Daoy (cell line): Measurements from ENCODE around the gene TRIM4. TPM values are rescaled to one million over a fixed set of nuclear protein-coding genes. Genes with fewer than 3 reads are reported as not detected.
"Not testable (repeated sequence)": the region's sequence is repeated elsewhere in the genome, so short reads cannot be mapped to it uniquely, and the experiment has no call there.

Experiments
- DNase-seq: peaks from one replicate; pipeline ENCODE4 v3.0.0-alpha.2; 2015; ENCODE audit warnings: low read depth
- total RNA-seq: library from RNA; depleted of rRNA; stranded (reverse); fragments of >200 nt; shearing (Covaris generic); gene quantifications from 2 replicates; pipeline ENCODE4 v1.2.3, GENCODE V29; 2014

TRIM4 gene
- total RNA-seq, 1 experiment from 2014 or later = 24.6 TPM

- DNase-seq = no peak
Measured at GRCh38 chr7:99920149-99920548, 819 bp upstream of the TRIM4 start.

GRCh38 chr7:99919814-99920112 lies 433 bp upstream of the TRIM4 start:
- DNase-seq = no peak

- no peak for DNase-seq
Measured at GRCh38 chr7:99910976-99911375, 8.4 kb downstream of the TRIM4 start.

GRCh38 chr7:99901581-99901980 lies 17.7 kb downstream of the TRIM4 start:
- DNase-seq = no peak

- DNase-seq = no peak
Measured at GRCh38 chr7:99899830-99900519, 19.4 kb downstream of the TRIM4 start.

GRCh38 chr7:99898836-99899235 lies 20.5 kb downstream of the TRIM4 start:
- no peak for DNase-seq

GRCh38 chr7:99898023-99898357 lies 21.3 kb downstream of the TRIM4 start:
- DNase-seq = no peak

GRCh38 chr7:99897322-99898022 lies 21.9 kb downstream of the TRIM4 start:
- no peak for DNase-seq

GRCh38 chr7:99894738-99895137 lies 24.6 kb downstream of the TRIM4 start:
- no peak for DNase-seq

GRCh38 chr7:99893280-99893679 lies 26.1 kb downstream of the TRIM4 start:
- DNase-seq = no peak

- not testable (repeated sequence) for DNase-seq
Measured at GRCh38 chr7:99890348-99890747, 29.0 kb downstream of the TRIM4 start.

GRCh38 chr7:99888366-99888765 lies 31.0 kb downstream of the TRIM4 start:
- not testable (repeated sequence) for DNase-seq

GRCh38 chr7:99881370-99881769 lies 38.0 kb downstream of the TRIM4 start:
- DNase-seq = no peak

GRCh38 chr7:99876933-99877332 lies 42.4 kb downstream of the TRIM4 start, which contains the start of gene OR2AE1:
Gene OR2AE1 (minus strand): TSS chr7:99877033. CDS start chr7:99877033, 0 bp downstream.
- DNase-seq = no peak

- no peak for DNase-seq
Measured at GRCh38 chr7:99876491-99876890, 42.8 kb downstream of the TRIM4 start.

- DNase-seq = no peak
Measured at GRCh38 chr7:99868246-99868645, 51.1 kb downstream of the TRIM4 start.

GRCh38 chr7:99867477-99867876 lies 51.9 kb downstream of the TRIM4 start:
- DNase-seq = not testable (repeated sequence)

- DNase-seq = no peak
Measured at GRCh38 chr7:99863847-99864440, 55.4 kb downstream of the TRIM4 start.

- peak; percentile 89 for DNase-seq
Measured at GRCh38 chr7:99860281-99861127, 58.8 kb downstream of the TRIM4 start.

- DNase-seq = no peak
Measured at GRCh38 chr7:99855236-99855635, 64.1 kb downstream of the TRIM4 start.

GRCh38 chr7:99848420-99849216 lies 70.7 kb downstream of the TRIM4 start:
- no peak for DNase-seq
